ENCODE results near the gene APOBR. TPM values are rescaled to one million over a fixed set of nuclear protein-coding genes. Genes with fewer than 3 reads are reported as not detected.

Gene APOBR
- polyA plus RNA-seq, 3 donors, result 1.9 to 48.6 (median 3.8) TPM

- TF ChIP-seq CTCF (IDR thresholded peaks at IDR 0.05), result no peak
- intact Hi-C loops (cut with micrococcal nuclease), result no loop called here
- Histone ChIP-seq H3K4me1 (ENCODE audit: control insufficient read depth in 1 of 2, insufficient read depth in 2 of 2, low read length in 2 of 2) (peaks cover 38 to 49% of the 10 kb centered on the region in 2 donors), H3K4me3 (replicated peaks in 1 of 3; ENCODE audit: low read depth in 2 of 3, low read length in 3 of 3) (no peak overlapping the region), H4K20me1 (ENCODE audit: insufficient read depth, low read length) (peaks cover 26% of the 10 kb centered on the region), H3K36me3 (replicated peaks in 1 of 2; ENCODE audit: control insufficient read depth in 1 of 2, insufficient read depth in 2 of 2, low read length in 2 of 2) (peaks cover 19 to 47% of the 10 kb centered on the region in 2 donors), H3K27ac (ENCODE audit: low read depth in 1 of 2, low read length in 2 of 2) (no peak overlapping the region), H3K27me3 (ENCODE audit: control insufficient read depth in 2 of 2, insufficient read depth in 2 of 2, low read length in 2 of 2) (no peaks in the 10 kb centered on the region), H3K9me3 (replicated peaks in 1 of 2; ENCODE audit: control insufficient read depth in 1 of 2, insufficient read depth in 1 of 2, low read length in 2 of 2) (no peaks in the 10 kb centered on the region), H2AFZ (ENCODE audit: insufficient read depth, low read depth, low read length, poor library complexity, severe bottlenecking) (no peak overlapping the region), H3K9ac (ENCODE audit: insufficient read depth, low read length, poor library complexity, severe bottlenecking) (no peak overlapping the region), H3K79me2 (ENCODE audit: insufficient read depth, low read length) (peaks cover 6% of the 10 kb centered on the region), H3K4me2 (replicated peaks; ENCODE audit: extremely low read depth, low read length, poor library complexity, severe bottlenecking) (no peak overlapping the region)
- peaks cover 23 to 31% of the 10 kb centered on the region in 2 donors for H3K36me3 Mint-ChIP-seq
- H3K4me3 Mint-ChIP-seq, result no peak overlapping the region
- peaks cover 1 to 2% (median 2%) of the 10 kb centered on the region in 3 donors for H3K27me3 Mint-ChIP-seq (ENCODE audit: low read depth in 3 of 3)
- no peak for DNase-seq
- peak overlapping the region in 3 of 7 donors; percentile 14 to 64 (median 58) for H3K27ac Mint-ChIP-seq
- 91% methylated on average over 8 of the region's 15 CpGs for WGBS (ENCODE audit: insufficient coverage)
- peaks cover 0 to 1% (median 0%) of the 10 kb centered on the region in 7 donors for H3K9me3 Mint-ChIP-seq
- peaks cover 56% of the 10 kb centered on the region for H3K4me1 Mint-ChIP-seq
These were observed 9.2 kb downstream of the APOBR start for GRCh38 chr16:28503470-28504259.

- Mint-ChIP-seq H3K27ac (peak overlapping the region in 2 of 7 donors; percentile 94 to 96), H3K36me3 (peaks cover 12 to 19% of the 10 kb centered on the region in 2 donors), H3K4me3 (no peak overlapping the region), H3K4me1 (peaks cover 53% of the 10 kb centered on the region), H3K9me3 (peaks cover 0 to 1% (median 0%) of the 10 kb centered on the region in 7 donors), H3K27me3 (ENCODE audit: low read depth in 3 of 3) (peaks cover 1 to 2% (median 2%) of the 10 kb centered on the region in 3 donors)
- Histone ChIP-seq H3K36me3 (replicated peaks in 1 of 2; ENCODE audit: control insufficient read depth in 1 of 2, insufficient read depth in 2 of 2, low read length in 2 of 2) (peaks cover 8 to 35% of the 10 kb centered on the region in 2 donors), H3K4me3 (replicated peaks in 1 of 3; ENCODE audit: low read depth in 2 of 3, low read length in 3 of 3) (peak overlapping the region in 1 of 3 experiments; percentile 75), H3K9ac (ENCODE audit: insufficient read depth, low read length, poor library complexity, severe bottlenecking) (no peak overlapping the region), H3K4me2 (replicated peaks; ENCODE audit: extremely low read depth, low read length, poor library complexity, severe bottlenecking) (no peak overlapping the region), H3K27me3 (ENCODE audit: control insufficient read depth in 2 of 2, insufficient read depth in 2 of 2, low read length in 2 of 2) (no peaks in the 10 kb centered on the region), H3K27ac (ENCODE audit: low read depth in 1 of 2, low read length in 2 of 2) (peak overlapping the region in 1 of 2 donors; percentile 82), H4K20me1 (ENCODE audit: insufficient read depth, low read length) (peaks cover 14% of the 10 kb centered on the region), H3K9me3 (replicated peaks in 1 of 2; ENCODE audit: control insufficient read depth in 1 of 2, insufficient read depth in 1 of 2, low read length in 2 of 2) (no peaks in the 10 kb centered on the region), H2AFZ (ENCODE audit: insufficient read depth, low read depth, low read length, poor library complexity, severe bottlenecking) (no peak overlapping the region), H3K79me2 (ENCODE audit: insufficient read depth, low read length) (peaks cover 4% of the 10 kb centered on the region), H3K4me1 (ENCODE audit: control insufficient read depth in 1 of 2, insufficient read depth in 2 of 2, low read length in 2 of 2) (peaks cover 38 to 43% of the 10 kb centered on the region in 2 donors)
- intact Hi-C loops (cut with micrococcal nuclease), result no loop called here
- no peak for DNase-seq
- no peak for TF ChIP-seq CTCF (IDR thresholded peaks at IDR 0.05)
- 98% methylated on average over 5 of the region's 8 CpGs for WGBS (ENCODE audit: insufficient coverage)
These were observed 10.4 kb downstream of the APOBR start for GRCh38 chr16:28504707-28505404.

Data from CD14-positive monocyte (primary cell).